SK-N-SH (cell line): ENCODE results near the gene RAB7A. TPM values are rescaled to one million over a fixed set of nuclear protein-coding genes. Genes with fewer than 3 reads are reported as not detected.

ENCODE experiments used
- CTCF ChIA-PET: fragments of 300-600, 350-600 bp; formaldehyde crosslinking; extraction: SDS; loops from one replicate; lab custom pipeline; 2021; lab: Yijun Ruan, JAX
- POLR2A ChIA-PET: fragments of 350-600 bp; sonication (Branson Sonifier 250); formaldehyde crosslinking; extraction: SDS; loops from one replicate; lab custom pipeline; 2020; ENCODE audit warnings: antibody characterized with exemption, inconsistent platforms; lab: Yijun Ruan, JAX
- DNase-seq: peaks from one replicate; pipeline ENCODE4 v3.0.0; 2012
- H2AFZ ChIP-seq: fragments of 200-600 bp; sonication (generic); 2 replicates; pipeline ENCODE4 v1.8.1; 2016; ENCODE audit warnings: antibody characterized with exemption, mild to moderate bottlenecking, low read depth
- H3F3A ChIP-seq: fragments of 200-600 bp; sonication (generic); replicated peaks from 2 replicates; pipeline ENCODE3; 2016; ENCODE audit warnings: antibody characterized with exemption, mild to moderate bottlenecking; ENCODE audit not compliant: insufficient read depth
- H3K27ac ChIP-seq, 2 experiments: fragments of 200-500 bp in 1 of 2; fragments of 200-600 bp in 1 of 2; sonication (Bioruptor generic) in 1 of 2; sonication (generic), shearing (Covaris generic) in 1 of 2; 2 replicates each; pipeline versions ENCODE4 v1.5.1 to v1.6.1; 2014 to 2016; ENCODE audit warnings: low read depth in 2 of 2, inconsistent platforms in 1 of 2, low read length in 1 of 2, mild to moderate bottlenecking in 1 of 2, mixed read lengths in 1 of 2
- H3K27me3 ChIP-seq: fragments of 200-600 bp; sonication (generic), shearing (Covaris generic); 2 replicates; pipeline ENCODE4 v1.6.1; 2016; ENCODE audit warnings: mixed run types; ENCODE audit not compliant: insufficient read depth
- H3K36me3 ChIP-seq, 2 experiments: fragments of 200-500 bp in 1 of 2; fragments of 200-600 bp in 1 of 2; sonication (Bioruptor generic) in 1 of 2; sonication (generic) in 1 of 2; replicated peaks in 1 of 2; 2 replicates each; pipeline versions ENCODE3 to v1.5.1; 2014 to 2016; ENCODE audit warnings: low read length in 1 of 2, mild to moderate bottlenecking in 1 of 2; ENCODE audit not compliant: insufficient read depth in 2 of 2, control insufficient read depth in 1 of 2
- H3K4me1 ChIP-seq, 2 experiments: fragments of 200-500 bp in 1 of 2; fragments of 200-600 bp in 1 of 2; sonication (Bioruptor generic) in 1 of 2; sonication (generic), shearing (Covaris generic) in 1 of 2; 2 replicates each; pipeline versions ENCODE4 v1.5.1 to v1.6.1; 2014 to 2016; ENCODE audit warnings: low read depth in 1 of 2, low read length in 1 of 2, mixed run types in 1 of 2; ENCODE audit not compliant: insufficient read depth in 2 of 2, control insufficient read depth in 1 of 2
- H3K4me2 ChIP-seq: fragments of 200-600 bp; sonication (generic), shearing (Covaris generic); 2 replicates; pipeline ENCODE4 v1.6.1; 2017; ENCODE audit warnings: mixed run types
- H3K4me3 ChIP-seq, 2 experiments: fragments of 200-500 bp in 1 of 2; fragments of 200-600 bp in 1 of 2; sonication (Bioruptor generic) in 1 of 2; sonication (generic), shearing (Covaris generic) in 1 of 2; 2 replicates each; pipeline versions ENCODE4 v1.5.1 to v1.8.1; 2014 to 2016; ENCODE audit warnings: low read depth in 2 of 2, inconsistent platforms in 1 of 2, low read length in 1 of 2, mild to moderate bottlenecking in 1 of 2, mixed read lengths in 1 of 2, moderate library complexity in 1 of 2
- H3K79me2 ChIP-seq: fragments of 200-600 bp; sonication (generic); 2 replicates; pipeline ENCODE4 v1.8.1; 2017; ENCODE audit warnings: mild to moderate bottlenecking; ENCODE audit not compliant: insufficient read depth
- H3K9ac ChIP-seq: fragments of 200-600 bp; sonication (generic); 2 replicates; pipeline ENCODE4 v1.6.1; 2017; ENCODE audit warnings: mixed run types
- H3K9me2 ChIP-seq: fragments of 200-600 bp; sonication (generic); 2 replicates; pipeline ENCODE4 v1.6.1; 2017; ENCODE audit warnings: mixed run types
- H3K9me3 ChIP-seq: fragments of 200-600 bp; sonication (generic); 2 replicates; pipeline ENCODE4 v1.6.1; 2017; ENCODE audit warnings: mixed run types, mild to moderate bottlenecking, moderate library complexity
- H4K20me1 ChIP-seq: fragments of 200-600 bp; sonication (generic); 2 replicates; pipeline ENCODE4 v1.6.1; 2017; ENCODE audit warnings: mild to moderate bottlenecking, mixed run types; ENCODE audit not compliant: insufficient read depth
- CHD2 ChIP-seq: fragments of 150-350 bp; IDR thresholded peaks from 2 replicates; pipeline ENCODE4 v1.6.1; 2018; ENCODE audit warnings: low read length; ENCODE audit not compliant: partially characterized antibody
- CTCF ChIP-seq: fragments of 200-600 bp; sonication (generic); IDR thresholded peaks from 2 replicates; pipeline ENCODE4 v1.6.1; 2017; ENCODE audit warnings: antibody characterized with exemption, mild to moderate bottlenecking, moderate library complexity
- ELF1 ChIP-seq: IDR thresholded peaks from 2 replicates; pipeline ENCODE4 v1.4.0; 2012
- EP300 ChIP-seq, 2 experiments: IDR thresholded peaks; 2 replicates each; pipeline versions ENCODE4 v1.4.0 to v1.6.1; 2012; ENCODE audit warnings: borderline replicate concordance in 1 of 2, low read depth in 1 of 2, low read length in 1 of 2
- EZH2phosphoT487 ChIP-seq: fragments of 200-600 bp; sonication (generic); IDR thresholded peaks from 2 replicates; pipeline ENCODE4 v1.6.1; 2017; ENCODE audit warnings: low read depth, mixed run types, mild to moderate bottlenecking, antibody characterized with exemption, moderate library complexity, borderline replicate concordance
- IRF3 ChIP-seq: fragments of 150-350 bp; IDR thresholded peaks from 2 replicates; pipeline ENCODE4 v1.6.1; 2016; ENCODE audit warnings: mild to moderate bottlenecking, low read depth, low read length
- JUND ChIP-seq: IDR thresholded peaks from 2 replicates; pipeline ENCODE4 v1.4.0; 2012
- MEF2A ChIP-seq: IDR thresholded peaks from 2 replicates; pipeline ENCODE4 v1.4.0; 2012; ENCODE audit warnings: low read depth, borderline replicate concordance
- NFIC ChIP-seq: IDR thresholded peaks from 2 replicates; pipeline ENCODE4 v1.4.0; 2012; ENCODE audit warnings: borderline replicate concordance
- RCOR1 ChIP-seq: fragments of 150-350 bp; IDR thresholded peaks from 2 replicates; pipeline ENCODE4 v1.6.1; 2017; ENCODE audit warnings: antibody characterized with exemption, low read length
- REST ChIP-seq: IDR thresholded peaks from 2 replicates; pipeline ENCODE4 v1.6.1; 2012; ENCODE audit warnings: mild to moderate bottlenecking, low read depth, low read length, moderate library complexity
- RFX5 ChIP-seq: IDR thresholded peaks from 2 replicates; pipeline ENCODE4 v1.6.1; 2012; ENCODE audit warnings: mild to moderate bottlenecking, improper control_type of control experiment, low read length
- RXRA ChIP-seq: IDR thresholded peaks from 2 replicates; pipeline ENCODE4 v1.4.0; 2012; ENCODE audit warnings: low read depth, mild to moderate bottlenecking, borderline replicate concordance
- SMC3 ChIP-seq: IDR thresholded peaks from 2 replicates; pipeline ENCODE4 v1.6.1; 2012; ENCODE audit warnings: low read depth, low read length, improper control_type of control experiment
- TAF1 ChIP-seq: IDR thresholded peaks from 2 replicates; pipeline ENCODE4 v1.6.1; 2012; ENCODE audit warnings: low read depth, mild to moderate bottlenecking, low read length, moderate library complexity, borderline replicate concordance
- USF2 ChIP-seq: fragments of 150-350 bp; IDR thresholded peaks from 2 replicates; pipeline ENCODE4 v1.6.1; 2017; ENCODE audit warnings: antibody characterized with exemption, low read length, low read depth, borderline replicate concordance
- WGBS: methylation state at CpG from one replicate; pipeline ENCODE4 v1.1.6; 2017; ENCODE audit warnings: low lambda C conversion rate; 5-methylcytosine and 5-hydroxymethylcytosine counted together
- polyA plus RNA-seq, 3 experiments: library from polyadenylated mRNA; depleted of rRNA; stranded (reverse); fragments of >200 nt; gene quantifications; 2 replicates each; pipeline ENCODE4 v1.2.3, GENCODE V29; 2012

Gene RAB7A
- polyA plus RNA-seq, 1 of the 3 experiments (the other 2 are of a cell fraction) = 271 TPM

GRCh38 chr3:128720891-128721290 lies 5.1 kb upstream of the RAB7A start (continued):
- TF ChIP-seq MEF2A = no peak
- no peak for TF ChIP-seq SMC3

GRCh38 chr3:128723477-128723876 lies 2.5 kb upstream of the RAB7A start:
- peaks cover 22% of the 10 kb centered on the region for H4K20me1 ChIP-seq
- no peak overlapping the region for H3K4me3 ChIP-seq
- H3K4me2 ChIP-seq = no peak overlapping the region
- CTCF ChIA-PET = interaction anchor here (0.8 to 2.1 kb wide), 2 partner anchors 43 to 72 kb away, joined by 3 to 6 read pairs; no protein-coding TSS in a partner anchor
- TF ChIP-seq CHD2 (no peak), ELF1 (no peak), RXRA (no peak), REST (no peak), EP300 (IDR thresholded peaks at IDR 0.05; ENCODE audit: borderline replicate concordance in 1 of 2, low read depth in 1 of 2, low read length in 1 of 2) (no peak), CTCF (no peak), JUND (no peak), IRF3 (no peak), RFX5 (no peak), TAF1 (no peak), SMC3 (no peak), RCOR1 (no peak), USF2 (no peak), EZH2phosphoT487 (no peak), NFIC (no peak)
- TF ChIP-seq, all 33 proteins: peak for 0
- POLR2A ChIA-PET = no interaction called here
- H2AFZ ChIP-seq = no peak overlapping the region
- no peaks in the 10 kb centered on the region for H3K9me3 ChIP-seq
- H3K79me2 ChIP-seq = peaks cover 33% of the 10 kb centered on the region
- peaks cover 8% of the 10 kb centered on the region for H3F3A ChIP-seq
- peaks cover 0 to 8% of the 10 kb centered on the region in 2 experiments; a peak in 3 of 4 replicates for H3K4me1 ChIP-seq
- DNase-seq = no peak
- no peaks in the 10 kb centered on the region for H3K36me3 ChIP-seq
- H3K27me3 ChIP-seq = no peaks in the 10 kb centered on the region
- H3K9me2 ChIP-seq = no peaks in the 10 kb centered on the region
- no peak overlapping the region for H3K27ac ChIP-seq
- 71% methylated on average over 6 of the region's 6 CpGs for WGBS
- H3K9ac ChIP-seq = no peak overlapping the region
